Measurements from ENCODE around the gene HLA-DPA1. TPM values are rescaled to one million over a fixed set of nuclear protein-coding genes. Genes with fewer than 3 reads are reported as not detected.

The HLA-DPA1 gene
- total RNA-seq, 1 experiment from 2014 or later: 0.31 TPM

DNA sequence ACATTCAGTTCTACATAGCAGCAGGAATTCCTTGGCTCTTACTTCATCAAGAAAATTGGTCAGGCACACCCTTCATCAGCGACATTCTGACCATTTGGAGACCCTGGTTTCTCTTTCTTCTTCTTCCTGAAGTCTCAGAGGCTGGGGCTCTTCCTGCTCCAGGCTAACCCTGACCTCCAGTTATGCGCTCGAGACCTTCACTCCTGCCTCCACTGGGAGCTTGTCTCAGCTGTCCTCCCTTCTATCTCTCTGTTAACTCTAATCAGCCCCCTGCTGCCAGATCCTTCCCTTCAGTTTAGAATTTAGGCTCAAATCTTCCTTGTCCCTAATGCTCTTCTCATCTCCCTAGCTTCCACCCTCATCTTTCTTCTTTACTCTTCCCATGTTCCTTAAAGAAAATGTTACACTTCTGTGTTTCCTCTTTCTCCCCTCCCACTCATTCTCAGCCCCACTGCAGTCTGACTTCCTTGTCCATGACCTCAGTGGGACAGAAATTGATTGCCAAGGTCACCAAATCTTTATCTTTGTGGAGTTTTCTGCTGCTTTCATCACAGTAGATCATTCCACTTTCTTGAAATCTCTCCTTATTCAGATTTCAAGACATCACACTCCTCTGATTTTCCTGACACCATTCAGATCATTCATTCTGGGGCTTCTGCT is 55.6 kb downstream of the HLA-DPA1 start:
- no peak for DNase-seq (ENCODE audit: low spot score)

DNA sequence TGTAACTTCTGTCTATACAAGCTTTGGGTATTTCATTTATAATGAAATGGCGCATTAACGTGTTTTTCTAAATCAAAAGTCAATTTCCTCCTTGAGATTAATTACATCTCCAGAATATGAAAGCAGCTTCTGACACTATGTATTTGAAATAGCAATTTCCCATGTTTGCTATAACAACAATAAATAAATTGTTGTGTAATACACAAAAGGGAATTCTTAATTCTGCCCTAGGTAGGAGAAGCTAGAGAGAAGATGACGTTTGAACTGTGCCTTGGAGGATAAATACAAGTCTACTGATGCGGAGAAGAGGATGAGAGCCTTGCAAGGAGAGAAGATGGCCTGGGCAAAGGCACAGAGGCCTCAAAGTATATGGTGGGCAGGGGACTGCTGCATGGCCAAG is 56.4 kb downstream of the HLA-DPA1 start:
- DNase-seq (ENCODE audit: low spot score): no peak

DNA sequence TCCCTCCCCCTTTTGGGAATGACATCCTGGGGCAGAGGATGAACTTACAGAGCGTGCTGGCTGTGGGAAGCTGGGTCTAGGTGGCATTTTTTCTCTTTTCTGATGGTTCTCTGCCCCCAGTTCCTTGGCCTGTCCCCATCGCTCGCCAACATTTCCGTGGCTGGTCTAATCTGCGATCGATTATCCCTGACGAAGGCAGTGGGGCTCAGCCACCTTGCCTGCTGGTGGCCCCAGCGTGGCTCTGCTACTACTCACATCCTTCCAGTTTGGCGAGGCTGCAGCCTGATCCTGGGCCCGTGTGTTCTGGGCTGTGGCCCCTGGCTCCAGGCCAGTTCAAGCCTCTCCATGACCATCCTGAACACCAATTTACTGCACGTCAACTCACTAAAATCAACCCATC is 57.7 kb downstream of the HLA-DPA1 start:
- DNase-seq (ENCODE audit: low spot score): no peak

DNA sequence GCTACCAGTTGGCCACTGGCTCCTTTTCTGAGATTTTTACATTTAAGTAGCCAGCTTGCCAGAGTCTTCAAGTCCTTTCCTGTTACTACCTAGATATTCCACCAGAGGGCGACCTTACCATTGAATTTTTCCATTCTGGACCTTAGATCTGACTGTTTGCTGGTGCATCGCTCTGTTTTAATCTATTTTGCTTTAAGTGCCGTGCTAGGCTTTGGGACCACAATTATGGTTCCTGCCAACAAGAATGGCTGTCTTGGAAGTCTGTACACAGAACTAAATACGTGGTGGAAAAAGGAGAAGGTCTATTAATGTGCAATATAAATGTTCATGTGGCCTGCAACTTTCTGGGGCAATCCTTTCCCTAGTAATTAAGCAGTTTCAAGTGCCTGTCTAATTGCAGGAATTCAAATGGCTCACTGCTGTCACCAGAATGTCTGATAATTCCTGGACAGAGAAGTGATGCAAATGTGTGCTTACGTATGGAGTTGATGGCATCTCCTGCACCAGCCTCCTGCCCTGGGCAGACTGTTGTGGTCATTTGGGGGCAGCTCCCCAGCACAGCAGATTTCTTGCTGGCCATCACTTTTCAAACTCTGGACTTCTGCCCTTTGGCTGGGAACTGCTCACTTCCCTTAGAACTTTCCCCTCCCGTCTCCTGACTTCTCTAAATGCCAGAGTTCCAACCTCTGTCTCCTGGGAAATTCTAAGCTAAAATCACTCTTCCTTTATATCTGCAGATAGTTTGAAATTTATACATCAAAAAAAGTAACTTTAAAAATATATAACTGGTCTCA is 58.4 kb downstream of the HLA-DPA1 start:
- DNase-seq (ENCODE audit: low spot score): peak; percentile 73

Other genes starting within 250 kb of the HLA-DPA1 start
- gene TAP2, start 234.9 kb downstream of the HLA-DPA1 start, total RNA-seq (2014; rRNA removed; shearing (Covaris generic)): 20.7 and 25.0 TPM in 2 replicates
- 121 and 131 TPM in 2 replicates for gene PSMB8, start 229.6 kb downstream of the HLA-DPA1 start, total RNA-seq (2014; rRNA removed; shearing (Covaris generic))
- 68.3 and 73.9 TPM in 2 replicates for gene TAP1, start 219.9 kb downstream of the HLA-DPA1 start, total RNA-seq (2014; rRNA removed; shearing (Covaris generic))
- gene PSMB9, start 219.5 kb downstream of the HLA-DPA1 start, total RNA-seq (2014; rRNA removed; shearing (Covaris generic)): 51.9 and 64.7 TPM in 2 replicates
- gene HLA-DMB, start 132.6 kb downstream of the HLA-DPA1 start, total RNA-seq (2014; rRNA removed; shearing (Covaris generic)): not detected in 2 replicates
- gene HLA-DMA, start 120.6 kb downstream of the HLA-DPA1 start, total RNA-seq (2014; rRNA removed; shearing (Covaris generic)): 0.78 and 1.2 TPM in 2 replicates
- 73.9 and 106 TPM in 2 replicates for gene BRD2, start 105.1 kb downstream of the HLA-DPA1 start, total RNA-seq (2014; rRNA removed; shearing (Covaris generic))
- not detected in 2 replicates for gene HLA-DOA, start 64.1 kb downstream of the HLA-DPA1 start, total RNA-seq (2014; rRNA removed; shearing (Covaris generic))
- gene HLA-DPB1, start 2.3 kb upstream of the HLA-DPA1 start, total RNA-seq (2014; rRNA removed; shearing (Covaris generic)): 0.10 TPM in 1 of 2 replicates, not detected in the other
- 0.79 and 1.7 TPM in 2 replicates for gene COL11A2, start 118.8 kb upstream of the HLA-DPA1 start, total RNA-seq (2014; rRNA removed; shearing (Covaris generic))
- gene RXRB, start 127.0 kb upstream of the HLA-DPA1 start, total RNA-seq (2014; rRNA removed; shearing (Covaris generic)): 14.1 and 20.4 TPM in 2 replicates
- gene SLC39A7, start 127.2 kb upstream of the HLA-DPA1 start, total RNA-seq (2014; rRNA removed; shearing (Covaris generic)): 77.7 and 120 TPM in 2 replicates
- 0.19 TPM in 1 of 2 replicates, not detected in the other for gene HSD17B8, start 131.0 kb upstream of the HLA-DPA1 start, total RNA-seq (2014; rRNA removed; shearing (Covaris generic))
- 16.2 and 19.7 TPM in 2 replicates for gene RING1, start 134.9 kb upstream of the HLA-DPA1 start, total RNA-seq (2014; rRNA removed; shearing (Covaris generic))
- gene VPS52, start 198.2 kb upstream of the HLA-DPA1 start, total RNA-seq (2014; rRNA removed; shearing (Covaris generic)): 23.2 and 34.3 TPM in 2 replicates
- 2,019 and 2,446 TPM in 2 replicates for gene RPS18, start 198.4 kb upstream of the HLA-DPA1 start, total RNA-seq (2014; rRNA removed; shearing (Covaris generic))
- 0.07 TPM in 2 replicates for gene B3GALT4, start 203.5 kb upstream of the HLA-DPA1 start, total RNA-seq (2014; rRNA removed; shearing (Covaris generic))
- 77.9 and 95.4 TPM in 2 replicates for gene WDR46, start 215.6 kb upstream of the HLA-DPA1 start, total RNA-seq (2014; rRNA removed; shearing (Covaris generic))
- 85.3 and 93.7 TPM in 2 replicates for gene PFDN6, start 216.0 kb upstream of the HLA-DPA1 start, total RNA-seq (2014; rRNA removed; shearing (Covaris generic))
- gene RGL2, start 225.3 kb upstream of the HLA-DPA1 start, total RNA-seq (2014; rRNA removed; shearing (Covaris generic)): 17.7 and 18.3 TPM in 2 replicates
- 59.4 and 61.6 TPM in 2 replicates for gene TAPBP, start 240.4 kb upstream of the HLA-DPA1 start, total RNA-seq (2014; rRNA removed; shearing (Covaris generic))
- gene ZBTB22, start 244.1 kb upstream of the HLA-DPA1 start, total RNA-seq (2014; rRNA removed; shearing (Covaris generic)): 7.6 and 8.8 TPM in 2 replicates
- 56.2 and 60.0 TPM in 2 replicates for gene DAXX, start 249.3 kb upstream of the HLA-DPA1 start, total RNA-seq (2014; rRNA removed; shearing (Covaris generic))

Data from A172 (cell line).